Esophagus squamous epithelium (tissue), 4 donors: ENCODE results near the gene GXYLT2.

Experiments used
- POLR2A ChIP-seq, 4 donors: fragments of 450-650 bp; IDR thresholded peaks; one replicate each; pipeline ENCODE4 v1.6.1; 2017; ENCODE audit warnings: antibody characterized with exemption in 4 of 4, mild to moderate bottlenecking in 4 of 4, moderate library complexity in 3 of 4
- TF ChIP-seq, protein P1 (sequence below), 6 experiments: fragments of 450-650 bp in 4 of 6; fragments of 200-600 bp in 2 of 6; sonication (generic) in 2 of 6; IDR thresholded peaks; one replicate each; pipeline ENCODE4 v1.5.1; 2016 to 2019; ENCODE audit warnings: antibody characterized with exemption in 6 of 6, mild to moderate bottlenecking in 4 of 6, moderate library complexity in 4 of 6

- TF ChIP-seq, protein P1, sequence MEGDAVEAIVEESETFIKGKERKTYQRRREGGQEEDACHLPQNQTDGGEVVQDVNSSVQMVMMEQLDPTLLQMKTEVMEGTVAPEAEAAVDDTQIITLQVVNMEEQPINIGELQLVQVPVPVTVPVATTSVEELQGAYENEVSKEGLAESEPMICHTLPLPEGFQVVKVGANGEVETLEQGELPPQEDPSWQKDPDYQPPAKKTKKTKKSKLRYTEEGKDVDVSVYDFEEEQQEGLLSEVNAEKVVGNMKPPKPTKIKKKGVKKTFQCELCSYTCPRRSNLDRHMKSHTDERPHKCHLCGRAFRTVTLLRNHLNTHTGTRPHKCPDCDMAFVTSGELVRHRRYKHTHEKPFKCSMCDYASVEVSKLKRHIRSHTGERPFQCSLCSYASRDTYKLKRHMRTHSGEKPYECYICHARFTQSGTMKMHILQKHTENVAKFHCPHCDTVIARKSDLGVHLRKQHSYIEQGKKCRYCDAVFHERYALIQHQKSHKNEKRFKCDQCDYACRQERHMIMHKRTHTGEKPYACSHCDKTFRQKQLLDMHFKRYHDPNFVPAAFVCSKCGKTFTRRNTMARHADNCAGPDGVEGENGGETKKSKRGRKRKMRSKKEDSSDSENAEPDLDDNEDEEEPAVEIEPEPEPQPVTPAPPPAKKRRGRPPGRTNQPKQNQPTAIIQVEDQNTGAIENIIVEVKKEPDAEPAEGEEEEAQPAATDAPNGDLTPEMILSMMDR (IDR thresholded peaks at IDR 0.05): no peak
- no peak for TF ChIP-seq POLR2A (IDR thresholded peaks at IDR 0.05)
Measured at GRCh38 chr3:72995337-72995736, 107.5 kb downstream of the GXYLT2 start.
